ENCODE data around the gene OR1E2.

Gene OR1E2

GRCh38 chr17:3433741-3434140 lies at the start of gene OR1E2:
Gene OR1E2, minus strand, starts transcription at chr17:3433841. Its CDS starts 0 bp downstream, at chr17:3433841.
- no peak for TF ChIP-seq CTCF (conservative IDR thresholded peaks at IDR 0.05; ENCODE audit: low read length)
- DNase-seq (ENCODE audit: low read depth), result no peak
- no peak within 1 kb of the TSS for H3K4me3 ChIP-seq (ENCODE audit: low read length)

GRCh38 chr17:3482852-3483251 lies 49.2 kb upstream of the OR1E2 start:
- no peak for DNase-seq (ENCODE audit: low read depth)
- no peak for TF ChIP-seq CTCF (conservative IDR thresholded peaks at IDR 0.05; ENCODE audit: low read length)

GRCh38 chr17:3479988-3480387 lies 46.3 kb upstream of the OR1E2 start:
- DNase-seq (ENCODE audit: low read depth), result no peak
- no peak for TF ChIP-seq CTCF (conservative IDR thresholded peaks at IDR 0.05; ENCODE audit: low read length)
- no peak overlapping the region for H3K4me3 ChIP-seq (ENCODE audit: low read length)

More at GRCh38 chr17:3482852-3483251, 49.2 kb upstream of the OR1E2 start:
- H3K4me3 ChIP-seq (ENCODE audit: low read length), result no peak overlapping the region

- peak; percentile 49 for DNase-seq (ENCODE audit: low read depth)
- peak within 1 kb of the TSS; percentile 47 for H3K4me3 ChIP-seq (ENCODE audit: low read length)
- 0 out of 2 replicates have a peak, but pooled peaks have one; percentile 8 for TF ChIP-seq CTCF (conservative IDR thresholded peaks at IDR 0.05; ENCODE audit: low read length)
These were observed 42.4 kb upstream of the OR1E2 start, which contains the start of gene ASPA for GRCh38 chr17:3475812-3476610. Gene ASPA, plus strand, starts transcription at chr17:3475997. Its CDS starts 163 bp downstream, at chr17:3476160.

GRCh38 chr17:3475251-3475685 lies 41.6 kb upstream of the OR1E2 start:
- no peak for DNase-seq (ENCODE audit: low read depth)
- no peak overlapping the region for H3K4me3 ChIP-seq (ENCODE audit: low read length)
- TF ChIP-seq CTCF (conservative IDR thresholded peaks at IDR 0.05; ENCODE audit: low read length), result no peak

GRCh38 chr17:3474212-3474611 lies 40.6 kb upstream of the OR1E2 start:
- no peak for TF ChIP-seq CTCF (conservative IDR thresholded peaks at IDR 0.05; ENCODE audit: low read length)
- no peak overlapping the region for H3K4me3 ChIP-seq (ENCODE audit: low read length)
- DNase-seq (ENCODE audit: low read depth), result peak; percentile 21

- no peak overlapping the region for H3K4me3 ChIP-seq (ENCODE audit: low read length)
- TF ChIP-seq CTCF (conservative IDR thresholded peaks at IDR 0.05; ENCODE audit: low read length), result no peak
- no peak for DNase-seq (ENCODE audit: low read depth)
These were observed 38.5 kb upstream of the OR1E2 start for GRCh38 chr17:3472137-3472536.

Data from AG10803 (cell line).